Neuronal stem cell (in vitro differentiated cells): ENCODE measurements around the gene TCF4.

ENCODE experiments used
- DNase-seq: peaks from one replicate; pipeline ENCODE4 v3.0.0-alpha.2; 2013; ENCODE audit warnings: low spot score
- H2AFZ ChIP-seq: one replicate; pipeline ENCODE4 v1.6.1; 2013; ENCODE audit warnings: mild to moderate bottlenecking, low read length, inconsistent platforms
- H2AK5ac ChIP-seq: 2 replicates; pipeline ENCODE4 v1.6.1; 2013; ENCODE audit warnings: low read depth, mild to moderate bottlenecking, inconsistent platforms, low read length, moderate library complexity, mixed read lengths
- H2BK120ac ChIP-seq: 2 replicates; pipeline ENCODE4 v1.6.1; 2013; ENCODE audit warnings: low read depth, mild to moderate bottlenecking, inconsistent platforms, low read length, moderate library complexity, mixed read lengths
- H2BK12ac ChIP-seq: one replicate; pipeline ENCODE4 v1.6.1; 2013; ENCODE audit warnings: low read length, inconsistent platforms
- H2BK15ac ChIP-seq: 2 replicates; pipeline ENCODE4 v1.6.1; 2013; ENCODE audit warnings: mild to moderate bottlenecking, low read length, inconsistent platforms, mixed read lengths
- H2BK5ac ChIP-seq: one replicate; pipeline ENCODE4 v1.6.1; 2013; ENCODE audit warnings: inconsistent platforms, mild to moderate bottlenecking, low read length, moderate library complexity
- H3K14ac ChIP-seq: one replicate; pipeline ENCODE4 v1.6.1; 2013; ENCODE audit warnings: low read length, inconsistent platforms
- H3K18ac ChIP-seq: 2 replicates; pipeline ENCODE4 v1.6.1; 2013; ENCODE audit warnings: low read length, inconsistent platforms
- H3K23ac ChIP-seq: 2 replicates; pipeline ENCODE4 v1.6.1; 2013; ENCODE audit warnings: low read depth, mild to moderate bottlenecking, mixed read lengths, low read length, inconsistent platforms; ENCODE audit not compliant: poor library complexity
- H3K27ac ChIP-seq: replicated peaks from 3 replicates; pipeline ENCODE4 v1.5.1; 2013; ENCODE audit warnings: low read length, inconsistent platforms
- H3K27me3 ChIP-seq, 3 experiments: 2 replicates each; pipeline ENCODE4 v1.6.1; 2013; ENCODE audit warnings: low read length in 3 of 3, mild to moderate bottlenecking in 2 of 3, inconsistent platforms in 1 of 3, low read depth in 1 of 3, mixed read lengths in 1 of 3, moderate library complexity in 1 of 3; ENCODE audit not compliant: control insufficient read depth in 3 of 3, insufficient read depth in 3 of 3
- H3K36me3 ChIP-seq, 2 donors: replicated peaks in 1 of 2; 2 replicates each; pipeline ENCODE4 v1.6.1; 2013; ENCODE audit warnings: low read length in 2 of 2; ENCODE audit not compliant: control insufficient read depth in 2 of 2, insufficient read depth in 2 of 2
- H3K4ac ChIP-seq: 2 replicates; pipeline ENCODE4 v1.6.1; 2013; ENCODE audit warnings: inconsistent platforms, mild to moderate bottlenecking, low read length, moderate library complexity
- H3K4me1 ChIP-seq, 2 donors: 1 replicate in 1 of 2; 2 replicates in 1 of 2; pipeline ENCODE4 v1.6.1; 2013; ENCODE audit warnings: low read length in 2 of 2, low read depth in 1 of 2; ENCODE audit not compliant: control insufficient read depth in 2 of 2, insufficient read depth in 1 of 2
- H3K4me2 ChIP-seq: one replicate; pipeline ENCODE4 v1.6.1; 2013; ENCODE audit warnings: mild to moderate bottlenecking, low read length, inconsistent platforms; ENCODE audit not compliant: insufficient read depth, poor library complexity, severe bottlenecking
- H3K4me3 ChIP-seq, 2 donors: 2 replicates each; pipeline ENCODE4 v1.5.1; 2013; ENCODE audit warnings: low read length in 2 of 2, mild to moderate bottlenecking in 2 of 2, inconsistent platforms in 1 of 2, moderate library complexity in 1 of 2
- H3K79me1 ChIP-seq: one replicate; pipeline ENCODE4 v1.6.1; 2013; ENCODE audit warnings: low read depth, mild to moderate bottlenecking, inconsistent platforms, low read length, moderate library complexity
- H3K9ac ChIP-seq: one replicate; pipeline ENCODE4 v1.6.1; 2013; ENCODE audit warnings: mild to moderate bottlenecking, low read depth, low read length, inconsistent platforms; ENCODE audit not compliant: poor library complexity
- H3K9me3 ChIP-seq, 2 donors: replicated peaks in 1 of 2; 2 replicates each; pipeline versions ENCODE3 to v1.6.1; 2013; ENCODE audit warnings: low read length in 2 of 2, mild to moderate bottlenecking in 2 of 2, inconsistent platforms in 1 of 2, low read depth in 1 of 2, mixed read lengths in 1 of 2, moderate library complexity in 1 of 2; ENCODE audit not compliant: control insufficient read depth in 2 of 2, insufficient read depth in 1 of 2
- H4K8ac ChIP-seq: one replicate; pipeline ENCODE4 v1.6.1; 2013; ENCODE audit warnings: low read depth, mild to moderate bottlenecking, inconsistent platforms, low read length, moderate library complexity
- H4K91ac ChIP-seq: one replicate; pipeline ENCODE4 v1.6.1; 2013; ENCODE audit warnings: low read length, low read depth, mild to moderate bottlenecking, inconsistent platforms; ENCODE audit not compliant: poor library complexity
- WGBS, 2 donors: extraction: QIAGEN DNeasy Blood & Tissue Kit; methylation state at CpG; one replicate each; pipeline ENCODE4 v1.1.7; 2013; ENCODE audit warnings: missing lambda C conversion rate in 2 of 2, mixed read lengths in 1 of 2; ENCODE audit not compliant: insufficient read length in 2 of 2, insufficient replicate concordance in 1 of 2; ENCODE audit errors: extremely low coverage in 2 of 2; 5-methylcytosine and 5-hydroxymethylcytosine counted together

Gene TCF4

DNA sequence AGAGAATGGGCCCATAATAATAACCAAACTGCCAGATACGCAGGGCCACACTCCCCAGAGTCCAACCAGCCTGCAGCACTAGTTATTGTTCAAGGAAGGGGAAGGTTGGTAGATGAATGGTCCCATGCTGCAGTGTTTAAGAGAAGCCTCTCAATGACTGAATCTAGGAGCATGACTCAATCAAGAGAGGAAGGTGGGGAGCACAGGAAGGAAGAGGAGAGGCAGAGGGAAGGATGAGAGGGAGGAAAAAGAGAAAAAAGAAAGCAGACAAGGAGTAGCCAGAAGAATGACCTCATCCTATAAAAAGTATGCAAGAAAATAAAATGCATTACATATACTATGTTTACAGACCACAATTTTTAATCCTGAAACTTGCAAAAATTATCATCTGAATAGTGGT is 174.5 kb downstream of the TCF4 start:
- no peak overlapping the region for H2BK12ac ChIP-seq
- no peak overlapping the region for H3K14ac ChIP-seq
- no peaks in the 10 kb centered on the region for H3K79me1 ChIP-seq
- peaks cover 0 to 2% of the 10 kb centered on the region in 2 donors for H3K36me3 ChIP-seq
- H3K4me1 ChIP-seq = peaks cover 0 to 2% of the 10 kb centered on the region in 2 donors
- WGBS, 2 donors = no CpG with 5 or more reads among the region's 1 CpG
- H4K8ac ChIP-seq = no peak overlapping the region
- H2BK15ac ChIP-seq = no peak overlapping the region
- no peak overlapping the region for H3K9ac ChIP-seq
- no peaks in the 10 kb centered on the region for H3K9me3 ChIP-seq
- no peak overlapping the region for H3K18ac ChIP-seq
- no peak overlapping the region for H2AK5ac ChIP-seq
- no peak overlapping the region for H2AFZ ChIP-seq
- H2BK5ac ChIP-seq = no peak overlapping the region
- H3K4me2 ChIP-seq = no peak overlapping the region
- H2BK120ac ChIP-seq = no peak overlapping the region
- no peak for DNase-seq
- no peak overlapping the region for H3K23ac ChIP-seq
- no peaks in the 10 kb centered on the region for H3K27me3 ChIP-seq
- H4K91ac ChIP-seq = no peak overlapping the region
- H3K27ac ChIP-seq = no peak overlapping the region
- H3K4me3 ChIP-seq = no peak overlapping the region
- H3K4ac ChIP-seq = no peak overlapping the region

GRCh38 chr18:55407774-55408535 is 180.0 kb downstream of the TCF4 start:
- Histone ChIP-seq H3K18ac (no peak overlapping the region), H3K9me3 (no peaks in the 10 kb centered on the region), H3K14ac (no peak overlapping the region), H2BK15ac (no peak overlapping the region), H3K27ac (no peak overlapping the region), H3K4me3 (no peak overlapping the region), H4K91ac (no peak overlapping the region), H3K23ac (no peak overlapping the region), H3K4ac (no peak overlapping the region), H2AK5ac (no peak overlapping the region), H3K79me1 (no peaks in the 10 kb centered on the region), H3K4me1 (peaks cover 6 to 8% of the 10 kb centered on the region in 2 donors), H3K27me3 (no peaks in the 10 kb centered on the region), H3K36me3 (peaks cover 0 to 2% of the 10 kb centered on the region in 2 donors), H2BK5ac (no peak overlapping the region), H2BK120ac (no peak overlapping the region), H3K9ac (no peak overlapping the region), H4K8ac (no peak overlapping the region), H2BK12ac (no peak overlapping the region), H3K4me2 (no peak overlapping the region), H2AFZ (no peak overlapping the region)
- WGBS, 2 donors = no CpG with 5 or more reads among the region's 5 CpGs
- DNase-seq = no peak

DNA sequence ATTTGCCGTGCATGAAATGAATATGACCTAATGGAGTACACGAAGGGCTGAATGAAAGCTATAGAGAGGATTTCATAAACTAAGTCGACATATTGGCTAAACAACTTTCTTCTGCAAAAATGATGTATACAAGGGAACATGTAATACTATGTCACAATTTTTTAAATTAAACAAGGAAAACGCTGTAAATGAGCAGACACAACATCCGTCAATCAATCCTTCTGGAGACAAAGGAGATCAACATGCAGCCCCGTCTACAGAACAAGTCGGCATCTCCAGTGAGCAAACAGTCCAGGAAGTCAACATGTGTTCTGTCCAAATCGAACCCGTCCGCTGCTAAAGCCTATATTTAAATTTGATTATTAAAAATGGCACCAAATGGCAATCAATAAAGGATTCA is 180.8 kb downstream of the TCF4 start:
- Histone ChIP-seq H2AK5ac (no peak overlapping the region), H3K18ac (no peak overlapping the region), H2AFZ (no peak overlapping the region), H3K79me1 (no peaks in the 10 kb centered on the region), H2BK120ac (no peak overlapping the region), H3K23ac (no peak overlapping the region), H2BK5ac (no peak overlapping the region), H3K4me2 (no peak overlapping the region), H3K14ac (no peak overlapping the region), H3K4ac (no peak overlapping the region), H3K27ac (no peak overlapping the region), H3K4me3 (no peak overlapping the region), H4K8ac (no peak overlapping the region), H3K9me3 (no peaks in the 10 kb centered on the region), H3K4me1 (peaks cover 6 to 13% of the 10 kb centered on the region in 2 donors), H4K91ac (no peak overlapping the region), H2BK12ac (no peak overlapping the region), H3K9ac (no peak overlapping the region), H3K27me3 (no peaks in the 10 kb centered on the region), H3K36me3 (no peaks in the 10 kb centered on the region), H2BK15ac (no peak overlapping the region)
- no peak for DNase-seq
- no CpG with 5 or more reads among the region's 10 CpGs for WGBS, 2 donors

GRCh38 chr18:55406451-55406991 is 181.5 kb downstream of the TCF4 start:
- Histone ChIP-seq H3K9ac (no peak overlapping the region), H2BK5ac (no peak overlapping the region), H3K79me1 (no peaks in the 10 kb centered on the region), H3K36me3 (no peaks in the 10 kb centered on the region), H3K18ac (no peak overlapping the region), H3K27me3 (no peaks in the 10 kb centered on the region), H2BK12ac (no peak overlapping the region), H3K4me1 (peaks cover 10 to 17% of the 10 kb centered on the region in 2 donors), H3K27ac (no peak overlapping the region), H4K91ac (no peak overlapping the region), H3K4ac (no peak overlapping the region), H2AFZ (no peak overlapping the region), H4K8ac (no peak overlapping the region), H2AK5ac (no peak overlapping the region), H3K23ac (no peak overlapping the region), H3K14ac (no peak overlapping the region), H3K9me3 (no peaks in the 10 kb centered on the region), H2BK15ac (no peak overlapping the region), H3K4me2 (no peak overlapping the region), H2BK120ac (no peak overlapping the region), H3K4me3 (no peak overlapping the region)
- WGBS, 2 donors = no CpG with 5 or more reads among the region's 15 CpGs
- DNase-seq = no peak
